ENCODE results near the gene PLXNA2.

PLXNA2 gene, protein sequence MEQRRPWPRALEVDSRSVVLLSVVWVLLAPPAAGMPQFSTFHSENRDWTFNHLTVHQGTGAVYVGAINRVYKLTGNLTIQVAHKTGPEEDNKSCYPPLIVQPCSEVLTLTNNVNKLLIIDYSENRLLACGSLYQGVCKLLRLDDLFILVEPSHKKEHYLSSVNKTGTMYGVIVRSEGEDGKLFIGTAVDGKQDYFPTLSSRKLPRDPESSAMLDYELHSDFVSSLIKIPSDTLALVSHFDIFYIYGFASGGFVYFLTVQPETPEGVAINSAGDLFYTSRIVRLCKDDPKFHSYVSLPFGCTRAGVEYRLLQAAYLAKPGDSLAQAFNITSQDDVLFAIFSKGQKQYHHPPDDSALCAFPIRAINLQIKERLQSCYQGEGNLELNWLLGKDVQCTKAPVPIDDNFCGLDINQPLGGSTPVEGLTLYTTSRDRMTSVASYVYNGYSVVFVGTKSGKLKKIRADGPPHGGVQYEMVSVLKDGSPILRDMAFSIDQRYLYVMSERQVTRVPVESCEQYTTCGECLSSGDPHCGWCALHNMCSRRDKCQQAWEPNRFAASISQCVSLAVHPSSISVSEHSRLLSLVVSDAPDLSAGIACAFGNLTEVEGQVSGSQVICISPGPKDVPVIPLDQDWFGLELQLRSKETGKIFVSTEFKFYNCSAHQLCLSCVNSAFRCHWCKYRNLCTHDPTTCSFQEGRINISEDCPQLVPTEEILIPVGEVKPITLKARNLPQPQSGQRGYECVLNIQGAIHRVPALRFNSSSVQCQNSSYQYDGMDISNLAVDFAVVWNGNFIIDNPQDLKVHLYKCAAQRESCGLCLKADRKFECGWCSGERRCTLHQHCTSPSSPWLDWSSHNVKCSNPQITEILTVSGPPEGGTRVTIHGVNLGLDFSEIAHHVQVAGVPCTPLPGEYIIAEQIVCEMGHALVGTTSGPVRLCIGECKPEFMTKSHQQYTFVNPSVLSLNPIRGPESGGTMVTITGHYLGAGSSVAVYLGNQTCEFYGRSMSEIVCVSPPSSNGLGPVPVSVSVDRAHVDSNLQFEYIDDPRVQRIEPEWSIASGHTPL (N-terminal part only)

DNA sequence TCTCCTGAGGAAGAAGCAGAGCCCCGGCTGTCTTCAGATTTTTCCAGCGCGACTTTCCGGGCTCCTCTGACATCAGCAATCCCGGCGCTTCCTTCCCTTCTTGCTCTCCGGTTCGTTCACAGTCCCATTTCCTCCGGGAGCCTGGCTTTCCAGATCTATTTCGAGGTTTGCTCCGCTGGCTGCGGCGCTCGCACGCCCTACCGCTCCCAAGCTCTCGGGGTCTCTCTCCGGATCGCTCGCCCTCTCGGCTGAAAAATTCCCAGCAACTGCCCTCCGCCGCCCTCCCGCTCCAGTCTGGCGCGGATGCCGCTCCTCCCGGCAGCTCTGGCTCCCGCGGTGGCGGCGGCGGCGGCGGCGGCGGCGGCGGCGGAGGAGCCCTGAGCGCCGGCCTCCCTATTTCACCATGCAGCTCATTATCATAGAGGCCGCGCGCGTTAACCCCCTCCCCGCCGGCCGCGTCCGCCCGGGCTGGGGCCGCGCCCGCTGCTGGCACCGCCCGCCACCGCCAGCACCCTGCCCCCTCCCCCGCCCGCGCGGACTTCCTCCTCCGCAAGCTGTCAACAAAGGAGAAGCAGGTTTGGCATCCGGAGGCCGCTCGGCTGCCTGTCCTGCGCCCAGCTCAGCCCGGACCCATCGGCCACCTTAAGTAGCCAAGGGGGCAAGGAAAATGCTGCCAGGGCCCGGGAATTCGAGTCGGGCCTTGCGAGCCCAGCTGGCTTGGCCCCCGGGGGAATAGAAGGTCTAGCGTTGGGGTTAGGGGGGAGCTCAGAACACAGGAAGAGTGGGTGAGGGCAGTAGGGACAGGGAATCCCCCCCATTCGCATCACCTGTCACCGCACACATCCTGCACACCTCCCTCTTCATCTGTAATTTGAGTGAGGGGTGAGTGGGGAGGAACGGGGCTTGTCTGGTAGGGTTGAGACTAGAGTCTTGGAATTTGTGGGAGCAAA lies at the start of gene PLXNA2:
Gene PLXNA2 (minus strand): TSS at position 418 of the 950 bp plus-strand sequence. CDS start 26,462 bp downstream, outside the sequence.
- DNase-seq = peak; percentile 72

DNA sequence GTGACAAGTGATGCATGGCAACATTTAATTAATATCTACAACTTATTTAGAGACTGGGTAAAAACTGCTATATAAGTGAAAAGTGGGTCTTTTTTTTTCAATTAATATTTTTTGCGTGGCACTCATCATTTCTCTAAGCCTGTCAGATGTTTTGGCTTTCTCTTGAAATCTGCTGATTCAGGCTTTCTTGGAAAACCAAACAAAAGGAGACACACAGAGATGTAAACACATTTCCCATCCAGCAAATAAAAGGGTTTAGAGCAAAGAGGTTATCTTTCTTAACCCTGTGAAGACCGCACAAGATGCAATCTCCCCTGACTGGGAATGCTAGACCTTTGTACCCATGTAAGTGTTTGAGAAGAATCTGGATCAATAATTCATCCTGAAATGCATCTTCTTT lies 48.7 kb upstream of the PLXNA2 start:
- no peak for DNase-seq

DNA sequence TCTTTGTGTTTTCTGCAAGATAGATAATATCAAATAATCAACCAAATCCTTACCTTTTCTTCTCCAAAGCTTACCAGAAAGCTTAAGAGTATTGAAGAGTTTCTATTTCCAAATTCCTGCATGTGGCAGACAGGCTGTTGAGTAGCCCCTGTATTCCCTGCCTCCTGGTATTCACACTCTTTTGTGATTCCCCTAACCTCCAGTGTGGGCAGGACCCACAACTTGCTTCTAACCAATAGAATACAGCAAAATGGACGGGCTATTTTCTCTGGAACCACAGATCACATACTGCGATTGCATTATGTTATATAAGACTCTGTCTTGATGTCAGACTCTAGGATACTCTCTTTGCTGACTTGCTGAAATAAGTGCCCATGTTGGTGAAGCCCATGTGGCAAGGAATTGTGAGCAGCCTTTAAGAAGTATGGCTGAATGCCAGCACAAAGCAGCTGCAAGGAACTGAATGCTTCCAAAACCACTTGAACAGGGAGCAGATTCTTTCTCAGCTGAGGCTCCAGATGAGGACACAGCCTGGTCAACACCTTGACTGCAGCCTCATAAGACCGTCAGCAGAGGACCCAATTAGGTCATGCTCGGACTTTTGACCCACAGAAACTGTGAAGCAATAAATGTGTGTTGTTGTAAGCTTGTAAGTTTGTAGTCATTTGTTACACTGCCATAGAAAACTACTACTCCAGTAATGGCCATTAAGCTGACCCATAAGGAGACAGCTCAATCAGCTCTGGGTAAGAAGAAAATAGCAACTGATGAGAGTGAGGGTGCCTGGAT lies 47.9 kb upstream of the PLXNA2 start:
- DNase-seq = no peak

DNA sequence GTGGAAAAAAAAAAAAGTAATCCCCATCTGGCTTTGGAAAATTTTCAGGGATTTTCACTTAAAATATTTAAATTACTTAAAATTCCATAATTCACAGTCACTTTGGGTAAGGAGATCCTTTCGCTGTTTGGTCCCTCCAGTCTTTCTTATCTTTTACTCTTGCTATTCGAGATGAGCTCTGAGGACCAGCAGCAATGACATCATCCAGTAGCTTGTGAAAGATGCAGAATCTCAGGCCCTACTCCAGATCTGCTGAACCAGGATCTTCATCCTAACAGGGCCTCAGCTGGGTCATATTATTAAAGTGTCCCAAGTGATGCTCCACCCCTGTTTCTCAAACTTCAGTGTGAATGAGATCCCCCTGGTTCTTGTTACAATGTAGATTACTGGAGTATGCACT lies 46.9 kb upstream of the PLXNA2 start:
- no peak for DNase-seq

DNA sequence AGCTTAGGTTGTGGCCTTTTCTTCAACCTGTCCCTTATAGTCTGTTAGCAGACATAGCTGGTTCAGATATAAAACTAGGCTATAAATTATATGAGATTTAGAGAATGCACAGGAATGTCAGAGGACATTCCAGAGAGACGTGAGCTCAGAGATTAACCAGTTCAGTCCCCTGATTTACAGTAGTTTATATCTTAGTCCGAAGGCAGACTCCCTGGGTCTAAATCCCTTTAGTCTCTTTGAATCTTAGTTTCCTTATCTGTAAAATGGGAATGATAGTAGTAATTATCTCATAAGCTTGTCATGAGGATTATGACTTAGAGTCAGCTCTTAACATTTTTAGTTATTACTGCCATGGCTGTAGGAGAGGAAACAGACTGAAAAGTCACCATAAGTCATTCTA lies 45.5 kb upstream of the PLXNA2 start:
- DNase-seq = no peak

DNA sequence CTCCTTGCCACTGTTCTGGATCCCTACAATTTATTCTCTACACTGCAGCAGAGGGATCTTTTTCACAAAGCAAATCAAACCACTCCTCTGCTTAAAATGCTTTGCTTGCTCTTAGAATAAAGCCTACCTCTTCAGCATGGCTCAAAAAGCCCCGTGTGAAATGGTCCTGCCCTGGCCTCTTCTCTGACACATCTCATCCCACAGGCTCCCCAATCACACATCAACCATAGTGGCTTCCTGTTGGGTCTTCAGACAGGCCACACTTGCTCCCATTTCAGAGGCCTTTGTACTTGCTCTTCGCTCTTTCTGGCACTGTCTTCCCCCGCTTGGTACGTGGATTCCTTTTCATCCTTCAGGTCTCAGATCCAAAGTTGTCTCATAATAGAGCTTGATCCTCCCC lies 44.3 kb upstream of the PLXNA2 start:
- no peak for DNase-seq

DNA sequence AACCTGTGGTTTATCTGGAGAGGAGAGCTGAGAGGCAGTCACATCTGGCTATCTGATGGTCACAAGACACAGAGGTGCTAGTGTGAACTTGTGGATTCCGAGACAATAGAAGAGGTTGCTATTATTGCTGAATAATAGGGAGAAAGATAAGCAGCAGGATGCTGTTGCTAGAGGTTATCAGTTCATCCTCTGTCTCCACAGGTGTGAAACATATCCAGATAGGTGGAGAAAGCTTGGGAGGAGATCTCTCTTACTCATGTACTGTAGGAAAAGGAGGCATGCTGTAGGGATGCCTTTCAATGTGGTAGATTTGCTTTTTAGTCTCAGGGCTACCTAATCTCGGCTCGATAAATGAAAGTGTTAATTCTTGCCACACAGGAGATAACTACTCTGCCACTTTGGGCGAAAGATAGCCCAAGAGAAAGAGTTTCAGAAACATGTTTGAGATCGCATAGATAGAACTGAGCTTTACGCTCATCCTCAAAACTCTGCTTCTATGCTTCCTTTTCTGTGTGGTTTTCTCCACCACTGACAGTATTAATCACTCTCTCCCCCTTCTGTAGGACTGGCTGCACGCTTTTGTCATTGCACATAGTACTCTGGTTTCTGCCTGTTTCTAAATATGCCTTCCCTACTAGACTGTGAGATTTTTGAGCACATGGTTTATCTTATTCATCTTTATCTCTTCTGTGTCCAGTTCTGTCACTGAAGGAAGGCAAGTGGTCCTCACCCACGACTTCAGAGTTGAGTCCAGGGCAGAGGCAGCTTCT lies 36.7 kb upstream of the PLXNA2 start:
- DNase-seq = no peak

DNA sequence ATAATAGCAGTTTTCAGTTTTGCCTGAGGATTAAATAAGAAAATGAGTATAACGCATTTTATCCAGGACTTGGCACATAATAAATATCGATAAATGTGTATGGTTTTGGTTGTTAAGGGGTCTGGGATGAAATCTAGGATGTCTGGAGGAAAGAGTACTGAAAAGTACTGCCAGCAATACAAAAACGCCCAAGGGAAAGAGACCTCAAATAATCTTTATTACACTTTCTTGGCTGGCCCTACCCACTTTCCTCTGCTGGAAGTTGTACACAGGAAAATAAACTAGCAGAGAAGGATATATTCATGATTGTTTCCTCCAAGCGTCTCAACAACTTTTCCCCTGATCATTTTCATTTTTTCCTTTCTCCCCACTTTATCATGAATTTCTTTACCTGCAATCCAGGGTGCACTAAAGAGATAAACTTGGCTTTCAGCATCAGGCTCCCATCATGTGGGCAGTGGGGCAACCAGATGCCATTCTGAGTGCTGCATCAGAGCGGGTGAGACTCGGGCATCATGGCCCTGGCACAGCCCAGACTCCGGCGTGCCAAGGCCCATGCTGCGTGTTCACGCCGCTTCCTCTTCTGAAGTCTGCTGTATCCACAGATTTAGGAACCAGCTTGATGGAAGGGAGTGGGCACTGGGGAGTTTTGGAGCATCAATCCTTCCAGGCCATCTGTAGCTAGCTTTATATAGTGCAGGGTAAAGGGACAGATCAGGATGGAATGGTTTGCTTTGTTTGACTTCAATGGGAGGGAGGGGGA lies 35.8 kb upstream of the PLXNA2 start:
- no peak for DNase-seq

DNA sequence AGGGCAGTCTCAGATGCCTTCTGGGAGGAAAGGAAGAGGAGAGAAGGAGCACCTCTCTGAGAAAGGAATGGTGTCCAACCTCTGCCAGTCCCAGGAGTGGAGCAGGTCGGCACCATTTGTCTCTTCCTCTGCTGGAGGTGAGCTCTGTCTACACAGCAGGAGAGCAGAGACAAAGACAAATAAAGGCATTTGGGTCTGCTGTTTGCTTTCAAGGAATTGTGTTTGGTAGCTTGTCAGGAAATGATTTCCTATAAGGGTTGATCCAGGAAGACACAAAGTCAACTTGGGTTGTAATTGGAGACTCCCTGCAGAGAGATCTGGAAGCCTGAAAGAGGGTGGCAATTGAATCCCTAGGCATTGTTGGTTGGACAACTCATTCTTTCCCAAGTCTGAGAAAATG lies 34.5 kb upstream of the PLXNA2 start:
- no peak for DNase-seq

DNA sequence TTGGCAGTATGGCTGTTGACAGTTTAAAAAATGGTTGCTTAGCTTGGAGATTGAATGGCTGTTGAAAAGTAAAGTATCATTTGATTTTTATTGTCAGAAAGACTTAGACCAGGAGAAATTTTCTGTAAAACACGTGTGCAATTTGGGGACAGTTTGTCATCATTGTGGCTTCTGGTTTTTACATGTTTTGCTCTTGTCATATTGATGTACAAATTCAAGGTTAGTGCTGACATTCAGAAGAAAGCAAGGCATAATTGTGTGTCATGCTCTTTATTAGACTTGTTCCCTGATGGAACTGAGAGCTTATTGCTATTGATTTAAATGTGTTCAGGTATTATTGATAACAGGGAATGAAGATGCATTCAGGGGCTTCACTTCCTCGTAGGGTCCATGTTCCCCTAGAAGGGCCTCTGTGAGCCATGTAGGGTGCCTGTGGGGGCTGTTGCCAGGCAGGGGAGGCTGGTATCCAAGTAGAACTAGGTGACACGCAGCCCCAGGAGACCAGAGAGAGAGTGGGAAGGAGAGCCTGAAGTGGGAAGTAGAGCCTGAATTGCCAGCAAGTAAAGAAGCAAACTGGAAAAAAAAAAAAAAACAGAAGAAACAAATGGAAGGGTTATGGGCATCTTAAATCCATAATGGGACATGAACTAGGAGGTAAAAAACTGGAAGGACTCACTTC lies 32.7 kb upstream of the PLXNA2 start:
- DNase-seq = no peak

DNA sequence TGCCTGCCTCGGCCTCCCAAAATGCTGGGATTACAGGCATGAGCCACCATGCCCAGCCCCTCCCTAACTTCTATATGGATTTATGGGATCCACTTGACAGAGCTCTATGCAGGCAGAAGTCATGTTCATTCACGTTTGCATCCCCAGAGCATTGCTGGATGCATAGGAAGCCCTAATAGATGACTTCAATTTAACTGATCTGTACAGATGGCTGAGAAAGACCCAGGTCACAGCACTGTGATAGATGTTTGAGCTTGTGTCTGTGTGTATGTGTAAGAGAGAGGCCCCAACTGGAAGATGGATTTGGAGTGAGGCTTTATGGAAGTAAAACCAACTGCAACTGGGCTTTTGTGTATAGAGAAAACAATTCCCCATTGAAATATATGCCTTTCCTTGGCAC lies 30.9 kb upstream of the PLXNA2 start:
- DNase-seq = no peak

DNA sequence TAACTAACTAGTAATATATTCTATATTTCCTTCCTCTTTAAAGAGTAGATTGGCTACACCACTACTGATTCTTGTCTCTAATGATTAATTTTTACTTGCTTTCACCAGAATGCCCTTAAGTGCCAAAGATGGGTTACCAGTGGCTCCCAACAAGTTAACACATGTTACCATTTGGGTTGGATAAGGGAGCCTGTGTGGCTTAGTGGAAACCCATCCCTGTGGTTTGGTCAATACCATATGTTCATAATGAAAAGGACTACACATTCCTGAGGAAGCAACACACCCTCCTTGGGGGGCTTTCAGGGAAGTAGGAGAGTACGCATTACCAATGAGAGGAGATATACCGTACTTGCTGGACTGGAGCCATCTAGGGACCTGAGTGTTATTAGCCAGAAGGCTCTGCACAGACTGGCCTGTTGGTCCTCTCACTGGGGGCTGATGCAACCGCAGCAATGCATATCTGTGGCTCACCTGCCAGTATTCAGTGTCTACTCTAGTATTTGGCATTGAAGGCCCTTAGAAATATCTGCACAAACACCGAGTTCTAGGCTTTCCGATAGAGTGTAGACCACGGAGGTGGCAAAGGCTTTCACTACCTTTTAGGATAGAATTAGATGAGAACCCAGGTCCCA lies 29.3 kb upstream of the PLXNA2 start:
- DNase-seq = no peak

DNA sequence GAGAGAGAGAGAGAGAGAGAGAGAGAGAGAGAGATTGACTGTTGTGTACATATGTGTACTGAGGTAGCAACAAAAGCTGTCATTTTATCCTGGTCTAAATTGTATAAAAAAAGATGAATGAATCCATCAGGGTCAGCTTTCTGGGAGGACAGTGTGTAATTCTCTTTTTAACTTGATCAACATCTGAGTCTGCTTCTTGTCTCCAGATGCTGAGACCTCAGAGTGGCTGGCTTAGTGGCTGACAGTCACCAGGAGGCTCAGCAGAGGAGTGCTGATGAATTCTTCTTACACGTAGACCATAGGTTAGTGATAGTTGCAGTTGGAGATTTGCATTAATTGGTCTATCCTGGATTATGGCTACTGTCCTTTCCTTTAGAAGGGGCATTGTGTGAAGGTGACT lies 28.5 kb upstream of the PLXNA2 start:
- no peak for DNase-seq

DNA sequence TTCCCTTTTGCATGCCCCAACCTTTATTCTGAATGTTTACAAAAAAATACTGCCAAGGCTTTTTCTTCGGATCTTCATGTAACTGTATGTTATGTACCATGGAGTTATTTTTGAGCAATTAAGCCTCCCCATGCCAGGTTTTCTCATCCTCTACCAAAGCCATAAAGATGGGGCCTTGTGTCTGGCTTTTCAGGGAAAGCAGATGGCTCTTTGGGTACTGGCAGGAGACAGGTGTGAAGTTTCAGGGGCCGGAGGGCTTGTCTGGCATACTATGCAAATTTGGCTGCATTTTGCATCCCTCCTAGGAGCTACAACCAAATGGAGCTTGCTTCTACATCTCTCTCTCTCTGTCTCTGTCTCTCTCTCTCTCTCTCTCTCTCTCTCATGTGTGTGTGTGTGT lies 28.1 kb upstream of the PLXNA2 start:
- DNase-seq = no peak

DNA sequence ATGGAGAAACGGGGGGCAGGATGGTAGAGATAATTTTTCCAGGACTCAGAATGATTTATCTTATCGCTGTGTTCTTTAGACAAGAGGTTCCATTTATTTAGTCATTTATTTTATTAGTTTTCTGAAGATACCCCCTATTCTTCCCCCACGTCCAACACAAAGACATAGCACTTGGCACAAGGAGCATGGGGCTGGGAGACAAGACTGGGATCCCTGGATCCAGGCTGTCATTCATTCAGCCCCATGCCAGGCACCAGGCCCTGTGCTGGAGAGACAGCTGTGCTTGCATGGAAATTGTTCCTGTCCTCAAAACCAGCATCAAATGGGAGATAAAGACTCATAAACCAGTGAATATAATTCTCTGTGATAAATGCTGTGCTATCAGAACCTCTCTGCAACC lies 27.1 kb upstream of the PLXNA2 start:
- DNase-seq = no peak

DNA sequence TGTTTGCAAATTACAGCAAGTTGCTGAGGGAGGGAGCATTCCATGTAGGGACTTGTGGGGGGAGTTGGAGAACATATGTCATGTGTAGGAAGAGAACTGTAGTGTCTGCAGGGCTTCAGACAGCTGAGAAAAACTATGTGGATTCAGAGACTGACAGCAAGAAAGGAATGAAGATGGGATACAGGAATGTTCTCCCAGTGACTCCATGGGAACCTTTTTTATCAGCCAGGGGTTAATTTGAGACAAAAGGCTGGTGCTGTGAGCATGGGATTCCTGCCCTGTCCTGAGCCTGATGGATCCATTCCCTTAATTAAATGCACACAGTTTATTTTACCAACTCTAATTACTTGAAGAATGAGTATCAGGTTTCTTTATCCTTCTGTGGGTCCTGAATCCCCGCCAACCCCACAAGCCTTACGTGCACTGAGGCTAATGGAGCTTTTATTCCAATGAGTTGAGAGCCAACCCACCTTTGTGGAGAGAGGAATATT lies 26.5 kb upstream of the PLXNA2 start:
- no peak for DNase-seq

DNA sequence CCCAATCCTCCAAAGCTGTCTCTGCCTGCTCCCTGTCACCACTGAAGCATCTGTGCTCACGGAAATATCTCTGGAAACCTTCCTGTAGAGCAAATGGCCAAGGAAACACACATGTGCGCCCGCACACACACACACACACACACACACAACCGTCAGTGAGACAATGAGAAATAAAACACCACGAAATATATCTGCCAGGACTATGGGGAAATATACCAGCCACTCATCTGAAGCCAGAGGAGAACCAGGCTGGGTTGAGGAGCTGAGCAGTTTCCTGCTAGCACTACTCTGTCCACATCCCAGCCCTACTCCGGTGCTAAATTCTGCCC lies 25.1 kb upstream of the PLXNA2 start:
- no peak for DNase-seq

DNA sequence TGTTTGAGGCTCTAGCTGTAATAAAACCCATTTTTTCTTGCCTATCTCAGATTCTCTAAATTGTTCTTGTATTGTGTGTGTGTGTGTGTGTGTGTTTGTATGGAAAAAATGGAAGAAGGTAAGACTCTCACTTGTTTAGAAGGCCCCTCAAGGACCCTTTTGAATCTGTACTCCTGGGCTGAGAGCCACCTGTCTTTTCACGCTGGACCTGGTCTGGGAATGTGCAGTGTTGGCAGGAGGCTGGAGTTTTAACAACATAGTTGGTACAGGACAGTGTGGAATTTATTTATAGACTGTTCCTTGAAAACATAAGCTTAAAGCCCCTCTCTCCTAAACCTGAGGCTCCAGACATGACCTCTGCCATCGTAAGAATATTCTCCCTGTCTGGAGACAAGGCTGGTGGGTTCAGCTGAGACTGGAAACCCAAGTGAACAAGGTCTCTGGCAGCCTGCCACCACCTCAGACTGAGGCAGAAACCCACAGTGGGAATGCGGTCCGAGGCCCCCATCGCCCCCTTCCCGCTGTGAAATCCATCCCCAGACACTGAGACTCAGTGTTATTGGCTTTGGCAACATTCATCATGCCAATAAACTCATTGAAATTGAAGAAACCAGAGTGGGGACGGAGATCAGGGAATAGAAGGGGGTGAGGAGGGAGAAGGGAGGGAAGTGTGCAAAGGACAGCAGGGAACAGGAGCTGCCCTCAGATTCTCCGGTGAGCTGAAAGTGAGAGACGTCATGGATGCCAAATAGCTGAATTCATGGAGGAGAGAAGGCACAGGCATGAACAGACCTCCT lies 24.6 kb upstream of the PLXNA2 start:
- DNase-seq = no peak
